DND-41 (cell line): ENCODE data around the gene TMEM60.

Experiments used
- ATAC-seq: fragments of 200-7000 bp; cut with Tn5 transposase; 3 replicates; pipeline ENCODE4 v1.9.1; 2021; ENCODE audit warnings: low read depth; ENCODE audit not compliant: insufficient read depth
- DNase-seq: peaks from one replicate; pipeline ENCODE4 v3.0.0-alpha.2; 2020
- H2AFZ ChIP-seq: 2 replicates; pipeline ENCODE4 v1.6.0; 2012; ENCODE audit warnings: low read depth, low read length
- H3K27ac ChIP-seq: 2 replicates; pipeline ENCODE4 v1.5.1; 2012; ENCODE audit warnings: low read length, inconsistent platforms
- H3K27me3 ChIP-seq: fragments of 200-600 bp; sonication (generic); 2 replicates; pipeline ENCODE4 v1.6.0; 2012; ENCODE audit warnings: low read length, mild to moderate bottlenecking, inconsistent platforms; ENCODE audit not compliant: insufficient read depth, poor library complexity
- H3K36me3 ChIP-seq: 2 replicates; pipeline ENCODE4 v1.5.1; 2012; ENCODE audit warnings: low read length, inconsistent platforms; ENCODE audit not compliant: insufficient read depth
- H3K4me1 ChIP-seq: 2 replicates; pipeline ENCODE4 v1.5.1; 2012; ENCODE audit warnings: mild to moderate bottlenecking, low read length; ENCODE audit not compliant: insufficient read depth
- H3K4me2 ChIP-seq: 2 replicates; pipeline ENCODE4 v1.6.0; 2012; ENCODE audit warnings: mild to moderate bottlenecking, moderate library complexity, low read length, inconsistent platforms; ENCODE audit not compliant: insufficient read depth
- H3K4me3 ChIP-seq, 2 experiments: fragments of 200-600 bp in 1 of 2; shearing (Covaris generic) in 1 of 2; 2 replicates each; pipeline ENCODE4 v1.5.1; 2012 to 2016; ENCODE audit warnings: inconsistent platforms in 2 of 2, low read length in 2 of 2, mild to moderate bottlenecking in 2 of 2, low read depth in 1 of 2, moderate library complexity in 1 of 2
- H3K79me2 ChIP-seq: 2 replicates; pipeline ENCODE4 v1.6.0; 2012; ENCODE audit warnings: low read length, inconsistent platforms; ENCODE audit not compliant: insufficient read depth
- H3K9ac ChIP-seq: 2 replicates; pipeline ENCODE4 v1.6.0; 2012; ENCODE audit warnings: low read depth, mild to moderate bottlenecking, inconsistent platforms, low read length, moderate library complexity
- H3K9me3 ChIP-seq: 2 replicates; pipeline ENCODE4 v1.5.1; 2012; ENCODE audit warnings: low read length, moderate library complexity, mild to moderate bottlenecking, inconsistent platforms; ENCODE audit not compliant: insufficient read depth, severe bottlenecking
- H4K20me1 ChIP-seq: 2 replicates; pipeline ENCODE4 v1.6.0; 2012; ENCODE audit warnings: low read length; ENCODE audit not compliant: insufficient read depth
- EZH2 ChIP-seq: IDR thresholded peaks from 3 replicates; pipeline ENCODE4 v1.6.1; 2012; ENCODE audit warnings: borderline replicate concordance, low read depth, mild to moderate bottlenecking, moderate library complexity, low read length, inconsistent platforms; ENCODE audit not compliant: severe bottlenecking
- TF ChIP-seq, protein P1 (sequence below): IDR thresholded peaks from 2 replicates; pipeline ENCODE4 v1.5.1; 2012; ENCODE audit warnings: borderline replicate concordance, low read length, moderate library complexity, mild to moderate bottlenecking; ENCODE audit not compliant: poor library complexity, severe bottlenecking; ENCODE audit errors: extremely low read depth

The TMEM60 gene

DNA sequence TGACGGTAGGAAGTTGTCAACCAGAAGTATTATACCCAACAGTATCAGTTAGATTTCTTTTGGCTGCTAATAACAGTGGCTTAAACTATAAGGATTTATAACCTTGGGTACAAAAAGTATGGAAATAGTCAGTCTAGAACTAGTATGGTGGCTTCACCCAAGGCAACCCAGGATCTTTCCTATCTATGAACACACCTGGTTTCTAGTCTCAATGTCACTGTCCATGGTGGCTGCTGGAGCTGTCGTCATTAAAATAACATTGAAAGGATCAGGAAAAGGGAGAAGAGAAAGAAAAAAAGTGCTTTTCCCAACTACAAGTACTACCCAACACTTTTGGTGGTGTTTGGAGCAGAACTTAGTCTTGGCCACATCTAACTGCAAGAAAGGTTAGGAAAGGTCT is 28.1 kb upstream of the TMEM60 start:
- Histone ChIP-seq H3K27me3 (no peaks in the 10 kb centered on the region), H3K27ac (no peak overlapping the region), H4K20me1 (peaks cover 43% of the 10 kb centered on the region), H3K4me1 (no peaks in the 10 kb centered on the region), H3K4me2 (no peak overlapping the region), H2AFZ (no peak overlapping the region), H3K4me3 (no peak overlapping the region), H3K79me2 (peaks cover 92% of the 10 kb centered on the region), H3K9ac (no peak overlapping the region), H3K9me3 (peaks cover 17% of the 10 kb centered on the region), H3K36me3 (peaks cover 12% of the 10 kb centered on the region; the same call in 1 of the 2 replicates)
- ATAC-seq (no peak), DNase-seq (no peak)
- TF ChIP-seq EZH2: no peak
- TF ChIP-seq, protein P1, sequence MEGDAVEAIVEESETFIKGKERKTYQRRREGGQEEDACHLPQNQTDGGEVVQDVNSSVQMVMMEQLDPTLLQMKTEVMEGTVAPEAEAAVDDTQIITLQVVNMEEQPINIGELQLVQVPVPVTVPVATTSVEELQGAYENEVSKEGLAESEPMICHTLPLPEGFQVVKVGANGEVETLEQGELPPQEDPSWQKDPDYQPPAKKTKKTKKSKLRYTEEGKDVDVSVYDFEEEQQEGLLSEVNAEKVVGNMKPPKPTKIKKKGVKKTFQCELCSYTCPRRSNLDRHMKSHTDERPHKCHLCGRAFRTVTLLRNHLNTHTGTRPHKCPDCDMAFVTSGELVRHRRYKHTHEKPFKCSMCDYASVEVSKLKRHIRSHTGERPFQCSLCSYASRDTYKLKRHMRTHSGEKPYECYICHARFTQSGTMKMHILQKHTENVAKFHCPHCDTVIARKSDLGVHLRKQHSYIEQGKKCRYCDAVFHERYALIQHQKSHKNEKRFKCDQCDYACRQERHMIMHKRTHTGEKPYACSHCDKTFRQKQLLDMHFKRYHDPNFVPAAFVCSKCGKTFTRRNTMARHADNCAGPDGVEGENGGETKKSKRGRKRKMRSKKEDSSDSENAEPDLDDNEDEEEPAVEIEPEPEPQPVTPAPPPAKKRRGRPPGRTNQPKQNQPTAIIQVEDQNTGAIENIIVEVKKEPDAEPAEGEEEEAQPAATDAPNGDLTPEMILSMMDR: no peak

DNA sequence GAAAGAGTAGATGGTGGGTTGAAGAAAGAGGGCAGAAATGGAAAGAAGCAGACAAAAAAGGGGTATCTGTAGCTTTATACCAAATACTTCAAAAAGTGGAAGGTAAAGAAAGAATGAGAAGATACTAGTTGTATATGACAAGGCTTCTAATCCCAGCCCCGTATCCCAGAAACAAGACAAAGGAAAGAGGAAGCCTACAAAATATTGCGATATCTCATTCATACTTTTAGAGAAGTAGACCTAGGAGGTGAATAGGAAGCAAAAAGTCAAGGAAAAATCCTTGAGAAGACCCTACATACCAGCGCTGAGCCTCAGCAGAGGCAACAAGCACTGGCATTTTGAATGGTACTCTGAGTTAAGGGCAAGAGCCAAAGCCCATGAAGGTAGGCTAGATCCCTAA is 26.9 kb upstream of the TMEM60 start:
- H3K4me3 ChIP-seq: no peak overlapping the region
- H3K9ac ChIP-seq: no peak overlapping the region
- peaks cover 92% of the 10 kb centered on the region for H3K79me2 ChIP-seq
- no peak overlapping the region for H3K27ac ChIP-seq
- peaks cover 28% of the 10 kb centered on the region for H3K9me3 ChIP-seq
- TF ChIP-seq, protein P1: no peak
- TF ChIP-seq EZH2: no peak
- ATAC-seq: no peak
- H3K4me1 ChIP-seq: no peaks in the 10 kb centered on the region
- H2AFZ ChIP-seq: no peak overlapping the region
- H4K20me1 ChIP-seq: peaks cover 33% of the 10 kb centered on the region
- DNase-seq: no peak
- peaks cover 19% of the 10 kb centered on the region for H3K36me3 ChIP-seq
- no peaks in the 10 kb centered on the region for H3K27me3 ChIP-seq
- H3K4me2 ChIP-seq: no peak overlapping the region

DNA sequence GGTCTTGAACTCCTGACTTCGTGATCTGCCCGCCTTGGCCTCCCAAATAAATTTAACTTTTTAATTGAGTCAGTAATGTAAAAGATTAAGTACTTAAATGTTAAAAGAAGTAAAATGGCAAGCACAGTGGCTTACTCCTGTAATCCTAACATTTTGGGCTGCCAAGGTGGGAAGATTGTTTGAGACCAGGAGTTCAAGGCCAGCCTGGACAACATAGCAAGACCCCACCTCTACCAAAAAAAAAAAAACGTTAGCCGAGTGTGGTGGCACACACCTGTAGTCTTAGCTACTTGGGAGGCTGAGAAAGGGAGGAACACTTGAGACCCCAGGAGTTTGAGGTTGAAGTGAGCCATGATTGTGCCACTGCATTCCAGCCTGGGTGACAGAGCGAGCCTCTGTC is 26.4 kb upstream of the TMEM60 start:
- no peak overlapping the region for H3K4me2 ChIP-seq
- DNase-seq (no peak), ATAC-seq (no peak)
- H3K27ac ChIP-seq: no peak overlapping the region
- TF ChIP-seq, protein P1: no peak
- TF ChIP-seq EZH2: no peak
- H2AFZ ChIP-seq: no peak overlapping the region
- peaks cover 30% of the 10 kb centered on the region for H3K9me3 ChIP-seq
- H3K4me3 ChIP-seq: no peak overlapping the region
- H3K79me2 ChIP-seq: peaks cover 92% of the 10 kb centered on the region
- H3K36me3 ChIP-seq: peaks cover 19% of the 10 kb centered on the region
- H4K20me1 ChIP-seq: peaks cover 30% of the 10 kb centered on the region
- H3K27me3 ChIP-seq: no peaks in the 10 kb centered on the region
- H3K4me1 ChIP-seq: no peaks in the 10 kb centered on the region
- no peak overlapping the region for H3K9ac ChIP-seq

DNA sequence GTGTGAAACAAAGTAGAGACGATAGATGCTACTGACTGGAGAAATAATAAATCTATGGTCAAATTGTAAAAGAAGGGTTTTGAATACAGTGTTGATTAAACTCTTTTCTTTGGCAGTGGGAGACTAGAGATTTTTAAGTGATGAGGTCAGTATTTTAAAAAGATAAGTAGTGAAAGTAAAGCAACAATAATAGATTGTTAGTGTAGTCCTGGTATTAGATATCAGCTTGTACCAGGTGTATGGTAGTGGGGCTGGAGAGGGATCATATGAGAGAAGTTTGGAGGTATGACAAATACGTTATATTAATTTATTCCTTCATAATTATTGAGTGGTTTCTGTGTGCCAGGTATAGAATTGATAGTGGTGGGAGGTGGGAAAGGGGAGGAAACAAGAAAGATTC is 25.6 kb upstream of the TMEM60 start:
- Histone ChIP-seq H4K20me1 (peaks cover 27% of the 10 kb centered on the region), H3K27me3 (no peaks in the 10 kb centered on the region), H3K36me3 (peaks cover 19% of the 10 kb centered on the region), H3K4me3 (no peak overlapping the region), H3K9ac (no peak overlapping the region), H3K27ac (no peak overlapping the region), H3K4me1 (no peaks in the 10 kb centered on the region), H3K9me3 (peaks cover 33% of the 10 kb centered on the region), H3K4me2 (no peak overlapping the region), H2AFZ (no peak overlapping the region), H3K79me2 (peaks cover 93% of the 10 kb centered on the region)
- TF ChIP-seq, protein P1: no peak
- no peak for TF ChIP-seq EZH2
- ATAC-seq (no peak), DNase-seq (no peak)
